ENCODE measurements around the gene C9orf50. TPM values are rescaled to one million over a fixed set of nuclear protein-coding genes. Genes with fewer than 3 reads are reported as not detected.

Gene C9orf50
- total RNA-seq, 1 experiment from 2014 or later, result not detected

DNA sequence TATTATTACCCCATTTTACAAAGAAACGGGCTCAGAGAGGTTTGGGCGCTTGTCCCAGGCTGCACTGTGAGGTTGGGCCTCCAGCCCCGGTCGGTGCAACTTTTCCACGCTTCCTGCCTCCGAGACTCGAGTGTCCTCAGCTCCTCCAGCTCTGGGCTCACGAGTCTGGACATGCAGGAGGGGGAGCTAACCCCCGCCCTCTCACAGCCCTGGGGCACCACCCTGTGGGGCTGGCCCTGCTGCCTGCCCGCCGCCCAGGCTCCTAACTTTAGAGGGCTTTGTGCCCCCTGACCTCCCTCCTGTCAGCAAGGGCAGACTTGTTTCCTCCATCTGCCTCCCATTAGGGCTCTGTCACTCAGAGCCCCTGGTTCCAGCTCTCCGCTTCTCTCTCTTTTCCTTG, 25.4 kb upstream of the C9orf50 start:
- no peak overlapping the region for H3K18ac ChIP-seq (ENCODE audit: insufficient read length, low read depth, low read length)
- no peak overlapping the region for H3K9ac ChIP-seq (ENCODE audit: extremely low read depth, insufficient read length, low read length)
- no peak overlapping the region for H3K4ac ChIP-seq (ENCODE audit: low read depth, low read length)
- Mint-ChIP-seq H3K4me3 (no peak overlapping the region), H3K27me3 (ENCODE audit: low read depth) (peaks cover 2% of the 10 kb centered on the region; the same call in 1 of the 2 replicates), H3K9me3 (no peaks in the 10 kb centered on the region; a peak in 2 of 5 replicates), H3K27ac (peak overlapping the region in 2 of 3 experiments; percentile 13 to 42; a peak in 2 of 7 replicates), H3K36me3 (ENCODE audit: insufficient read depth in 1 of 3, low read depth in 3 of 3) (no peaks in the 10 kb centered on the region; a peak in 2 of 7 replicates), H3K4me1 (peaks cover 2 to 5% of the 10 kb centered on the region in 2 experiments)
- WGBS (ENCODE audit: extremely low coverage, insufficient read length, low lambda C conversion rate), result no CpG with 5 or more reads among the region's 12 CpGs
- no peak for DNase-seq
- H3K9me3 ChIP-seq (ENCODE audit: control insufficient read depth, low read depth, low read length), result no peaks in the 10 kb centered on the region
- H3K4me2 ChIP-seq (ENCODE audit: insufficient read depth, insufficient read length, low read length), result no peak overlapping the region
- H4K5ac ChIP-seq (ENCODE audit: insufficient read length, low read depth, low read length), result no peak overlapping the region
- peaks cover 7% of the 10 kb centered on the region for H3K23me2 ChIP-seq (ENCODE audit: insufficient read length, low read depth, low read length, poor library complexity, severe bottlenecking)
- H3K79me1 ChIP-seq (ENCODE audit: insufficient read depth, low read depth, low read length, poor library complexity, severe bottlenecking), result peaks cover 2% of the 10 kb centered on the region
- no peaks in the 10 kb centered on the region for H3K4me1 ChIP-seq (ENCODE audit: insufficient read depth, low read length)
- no peak overlapping the region for H2AFZ ChIP-seq (ENCODE audit: low read length)
- no peaks in the 10 kb centered on the region for H3K27me3 ChIP-seq (ENCODE audit: insufficient read depth, low read length)
- no peak overlapping the region for H3T11ph ChIP-seq (ENCODE audit: low read length)
- TF ChIP-seq, protein P1, sequence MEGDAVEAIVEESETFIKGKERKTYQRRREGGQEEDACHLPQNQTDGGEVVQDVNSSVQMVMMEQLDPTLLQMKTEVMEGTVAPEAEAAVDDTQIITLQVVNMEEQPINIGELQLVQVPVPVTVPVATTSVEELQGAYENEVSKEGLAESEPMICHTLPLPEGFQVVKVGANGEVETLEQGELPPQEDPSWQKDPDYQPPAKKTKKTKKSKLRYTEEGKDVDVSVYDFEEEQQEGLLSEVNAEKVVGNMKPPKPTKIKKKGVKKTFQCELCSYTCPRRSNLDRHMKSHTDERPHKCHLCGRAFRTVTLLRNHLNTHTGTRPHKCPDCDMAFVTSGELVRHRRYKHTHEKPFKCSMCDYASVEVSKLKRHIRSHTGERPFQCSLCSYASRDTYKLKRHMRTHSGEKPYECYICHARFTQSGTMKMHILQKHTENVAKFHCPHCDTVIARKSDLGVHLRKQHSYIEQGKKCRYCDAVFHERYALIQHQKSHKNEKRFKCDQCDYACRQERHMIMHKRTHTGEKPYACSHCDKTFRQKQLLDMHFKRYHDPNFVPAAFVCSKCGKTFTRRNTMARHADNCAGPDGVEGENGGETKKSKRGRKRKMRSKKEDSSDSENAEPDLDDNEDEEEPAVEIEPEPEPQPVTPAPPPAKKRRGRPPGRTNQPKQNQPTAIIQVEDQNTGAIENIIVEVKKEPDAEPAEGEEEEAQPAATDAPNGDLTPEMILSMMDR (conservative IDR thresholded peaks at IDR 0.05), result no peak
- no peaks in the 10 kb centered on the region for H4K20me1 ChIP-seq (ENCODE audit: control insufficient read depth, insufficient read depth, insufficient read length)
- H2BK120ac ChIP-seq (ENCODE audit: low read depth, low read length, poor library complexity, severe bottlenecking), result no peak overlapping the region
- H4K91ac ChIP-seq (ENCODE audit: insufficient read length, low read depth, low read length), result no peak overlapping the region
- no peak overlapping the region for H2BK20ac ChIP-seq (ENCODE audit: low read depth, low read length, poor library complexity, severe bottlenecking)
- H4K8ac ChIP-seq (replicated peaks; ENCODE audit: insufficient read length, low read depth, low read length), result no peak overlapping the region
- H2AK5ac ChIP-seq (ENCODE audit: insufficient read length, low read length), result no peak overlapping the region
- H3K23ac ChIP-seq (ENCODE audit: insufficient read length, low read depth, low read length), result no peak overlapping the region
- H3K27ac ChIP-seq (ENCODE audit: insufficient read length, low read depth, low read length), result no peak overlapping the region
- H3K14ac ChIP-seq (ENCODE audit: insufficient read depth, low read length), result no peak overlapping the region
- H3K79me2 ChIP-seq (ENCODE audit: insufficient read depth, low read length), result peaks cover 2% of the 10 kb centered on the region; the same call in 1 of the 2 replicates
- H3K56ac ChIP-seq (ENCODE audit: insufficient read length, low read depth, low read length), result no peak overlapping the region
- H2BK15ac ChIP-seq (ENCODE audit: low read depth, low read length), result no peak overlapping the region
- H2BK12ac ChIP-seq (ENCODE audit: insufficient read length, low read depth, low read length), result no peak overlapping the region
- no peak overlapping the region for H2BK5ac ChIP-seq (ENCODE audit: insufficient read length, low read length)

Data from H9 (cell line).